ENCODE measurements around the gene DDI2.

Gene DDI2

DNA sequence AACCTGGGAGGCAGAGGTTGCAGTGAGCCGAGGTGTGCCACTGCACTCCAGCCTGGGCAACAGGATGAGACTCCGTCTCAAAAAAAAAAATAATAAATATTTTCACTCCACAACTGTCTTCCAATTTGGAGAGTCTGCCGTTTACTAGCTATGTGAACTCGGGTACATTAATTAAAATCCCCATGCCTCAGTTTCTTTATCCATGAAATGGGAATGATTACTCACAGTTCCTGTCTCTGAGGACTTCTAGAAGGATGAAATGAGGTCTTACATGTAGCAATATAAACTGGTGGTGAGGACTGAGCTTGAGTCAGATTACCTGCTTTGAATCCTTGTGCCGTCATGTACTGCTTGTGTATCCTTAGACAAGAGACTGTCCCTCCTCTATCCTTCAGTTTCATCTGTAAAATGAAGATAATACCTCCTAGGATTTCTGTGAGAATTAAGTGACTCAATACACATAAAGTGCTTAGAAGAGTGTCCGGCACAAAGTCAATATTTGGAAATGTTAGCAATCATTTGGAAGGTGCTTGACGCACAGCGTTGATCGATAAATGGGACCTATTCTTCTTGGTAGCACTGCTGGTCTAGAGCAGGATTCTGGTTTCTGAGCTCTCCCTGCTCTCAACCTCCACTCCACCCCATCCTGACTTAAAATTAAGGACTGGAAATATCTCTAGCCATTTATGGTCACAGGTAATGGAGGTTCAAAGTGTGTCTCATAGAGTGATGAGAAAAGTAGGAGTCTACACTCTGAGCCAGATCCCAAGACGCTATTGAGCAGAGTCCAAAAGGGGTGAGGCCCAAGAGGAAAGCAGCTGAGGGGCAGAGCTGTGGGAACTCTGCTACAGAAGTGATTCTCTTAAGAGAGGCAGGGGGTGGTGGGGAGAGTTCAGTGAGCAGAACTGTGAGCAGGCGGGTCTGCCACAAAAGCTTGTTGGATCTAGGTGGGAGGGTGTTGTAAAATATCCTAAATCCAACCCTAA, 11.6 kb upstream of the DDI2 start:
- DNase-seq, result no peak

DNA sequence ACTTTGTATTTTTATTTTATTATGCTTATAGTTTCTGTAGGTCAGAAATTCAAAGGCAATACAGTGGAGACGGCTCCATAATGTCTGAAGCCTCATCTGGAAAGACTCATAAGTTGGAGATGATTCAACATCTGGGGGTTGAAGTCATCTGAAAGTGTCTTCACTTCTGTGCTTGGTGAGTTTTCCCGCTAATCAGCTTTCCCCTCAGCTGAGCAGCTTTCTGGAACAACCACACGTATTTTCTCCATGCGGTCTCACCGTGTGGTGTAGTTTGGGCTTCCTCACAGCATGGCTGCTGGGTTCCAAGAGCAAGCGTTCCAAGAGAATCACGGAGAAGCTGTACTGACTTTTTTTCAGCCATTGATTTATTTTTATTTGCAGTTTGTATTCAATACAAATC, 7.6 kb upstream of the DDI2 start:
- no peak for DNase-seq

DNA sequence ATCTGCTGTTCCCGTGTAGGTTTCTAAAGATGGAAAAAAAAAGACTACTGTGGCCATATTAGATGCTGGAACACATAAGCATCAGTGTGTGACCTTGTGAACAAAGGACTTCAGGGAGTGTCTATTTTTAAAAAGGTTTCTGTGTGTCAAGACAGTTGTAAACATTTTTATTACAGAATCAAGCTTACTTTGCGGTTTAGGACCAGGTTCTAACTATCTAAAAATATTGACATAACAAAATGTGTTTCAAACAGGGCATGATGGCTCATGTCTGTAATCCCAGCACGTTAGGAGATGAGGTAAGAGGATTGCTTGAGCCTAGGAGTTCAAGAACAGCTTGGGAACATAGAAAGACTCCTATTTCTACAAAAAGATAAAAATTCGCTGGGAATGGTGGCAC, 7.1 kb upstream of the DDI2 start:
- DNase-seq, result peak; percentile 32

DNA sequence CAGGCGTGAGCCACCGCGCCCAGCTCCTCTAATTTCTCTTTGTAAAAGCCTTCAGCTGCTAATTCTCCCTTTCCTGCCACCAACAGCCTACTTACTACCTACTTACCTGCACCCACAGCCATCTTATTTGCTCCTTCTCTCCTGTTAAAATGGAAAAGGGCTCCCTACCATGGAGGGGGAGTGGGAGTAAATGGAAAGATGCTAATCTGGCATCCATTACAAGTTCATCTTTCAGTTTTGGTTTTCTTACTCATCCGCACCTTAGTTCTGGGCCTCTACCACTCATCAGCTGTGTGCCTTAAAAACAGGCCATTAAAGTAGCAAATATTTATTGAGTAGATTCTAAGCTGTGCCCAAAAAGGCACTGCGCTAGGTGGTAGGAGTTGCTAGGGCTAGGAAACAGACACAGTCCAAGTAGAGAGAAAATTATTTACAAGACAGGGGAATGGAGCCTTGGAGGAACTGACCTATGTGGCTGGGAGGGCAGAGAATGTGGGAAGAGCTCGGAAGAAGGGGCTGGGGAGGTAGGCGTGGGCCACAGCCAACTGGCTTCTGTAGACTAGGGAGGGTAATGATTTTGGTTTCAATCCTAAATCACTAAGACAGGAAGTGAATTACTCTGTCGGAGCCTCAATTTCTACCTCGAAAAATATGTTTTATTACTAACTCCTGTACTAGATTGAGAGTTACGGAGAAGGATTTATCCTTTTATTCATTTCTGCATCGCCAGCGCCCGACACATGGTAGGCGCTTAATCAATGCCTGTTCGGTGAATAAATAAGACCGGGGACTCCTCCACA, 685 bp upstream of the DDI2 start:
- no peak for DNase-seq

DNA sequence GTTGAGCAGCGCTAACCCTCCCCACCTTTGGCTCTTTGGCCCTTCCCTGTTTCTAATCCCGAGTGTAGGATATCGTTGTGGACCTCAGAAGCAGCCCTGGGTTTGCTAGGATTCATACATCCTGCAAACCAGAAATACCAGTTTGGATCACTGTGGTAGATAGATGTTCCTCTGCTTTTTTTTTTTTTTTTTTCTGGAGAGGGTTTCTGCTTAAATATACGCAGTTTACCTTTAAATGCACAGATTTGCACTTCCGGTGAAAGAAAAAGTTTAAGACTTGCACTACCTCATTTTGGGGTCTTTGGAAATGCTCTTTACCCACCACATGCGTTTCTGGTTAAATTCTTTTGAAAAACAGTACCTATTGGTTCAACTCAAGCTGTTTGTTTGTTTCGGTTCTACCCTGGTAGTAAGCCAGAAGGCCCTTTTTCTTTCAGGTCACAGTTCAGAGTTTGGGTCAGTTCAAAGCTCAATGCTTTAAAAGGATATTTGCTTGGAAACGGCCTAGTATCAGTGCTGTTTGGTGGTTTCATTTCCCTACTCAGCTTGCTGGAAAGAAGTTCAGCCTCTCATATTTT, 908 bp downstream of the DDI2 start:
- no peak for DNase-seq

DNA sequence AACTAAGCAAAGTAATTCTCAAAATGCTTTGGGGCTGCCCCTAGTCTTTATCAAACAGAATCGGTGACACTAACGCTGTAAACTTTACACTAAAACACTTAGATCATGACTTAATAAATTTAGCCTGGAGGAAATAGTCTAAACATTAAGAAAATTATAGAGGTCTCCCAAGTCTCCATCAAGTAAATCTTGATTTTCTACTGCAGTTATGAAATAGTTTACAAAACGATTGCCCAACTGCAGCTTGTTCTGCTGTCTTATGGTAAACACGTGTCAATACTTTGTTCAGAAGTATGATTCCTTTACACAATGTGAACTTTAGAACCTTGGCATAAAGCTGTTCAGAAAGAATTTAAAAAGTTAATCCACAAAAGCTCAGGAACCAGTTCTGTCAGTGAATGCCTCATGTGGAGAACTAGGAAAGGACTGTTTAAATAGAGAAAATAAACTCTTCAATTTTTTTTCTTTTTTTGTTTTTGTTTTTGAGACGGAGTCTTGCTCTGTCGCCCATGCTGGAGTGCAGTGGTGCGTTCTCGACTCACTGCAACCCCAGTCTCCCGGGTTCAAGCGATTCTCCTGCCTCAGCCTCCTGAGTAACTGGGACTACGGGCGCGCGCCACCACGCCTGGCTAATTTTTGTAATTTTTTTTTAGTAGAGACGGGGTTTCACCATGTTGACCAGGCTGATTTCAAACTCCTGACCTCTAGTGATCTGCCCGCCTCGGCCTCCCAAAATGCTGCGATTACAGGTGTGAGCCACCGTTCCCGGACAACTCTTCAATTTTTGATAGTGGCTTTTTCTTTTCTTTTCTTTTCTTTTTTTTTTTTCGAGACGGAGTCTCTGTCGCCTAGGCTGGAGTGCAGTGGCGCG, 1.6 kb downstream of the DDI2 start:
- DNase-seq, result no peak

DNA sequence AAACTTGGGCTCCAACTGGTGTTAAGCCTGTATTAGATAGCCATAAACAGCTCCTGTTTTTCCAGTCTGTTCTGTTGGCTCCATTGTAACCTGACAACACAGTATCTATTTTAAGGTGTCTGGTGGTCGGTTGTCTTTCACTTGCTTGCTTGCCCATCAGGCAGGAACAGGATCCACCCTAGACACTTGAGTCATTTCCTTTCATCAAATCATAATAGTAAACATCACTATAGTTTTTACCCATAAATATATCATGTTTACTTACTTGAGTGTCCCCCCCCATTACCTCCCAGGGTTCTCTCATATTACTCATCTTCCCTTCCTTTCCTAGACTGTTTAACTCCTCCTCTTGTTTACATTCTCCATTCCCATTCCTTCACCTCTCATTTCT, 2.9 kb downstream of the DDI2 start:
- no peak for DNase-seq

DNA sequence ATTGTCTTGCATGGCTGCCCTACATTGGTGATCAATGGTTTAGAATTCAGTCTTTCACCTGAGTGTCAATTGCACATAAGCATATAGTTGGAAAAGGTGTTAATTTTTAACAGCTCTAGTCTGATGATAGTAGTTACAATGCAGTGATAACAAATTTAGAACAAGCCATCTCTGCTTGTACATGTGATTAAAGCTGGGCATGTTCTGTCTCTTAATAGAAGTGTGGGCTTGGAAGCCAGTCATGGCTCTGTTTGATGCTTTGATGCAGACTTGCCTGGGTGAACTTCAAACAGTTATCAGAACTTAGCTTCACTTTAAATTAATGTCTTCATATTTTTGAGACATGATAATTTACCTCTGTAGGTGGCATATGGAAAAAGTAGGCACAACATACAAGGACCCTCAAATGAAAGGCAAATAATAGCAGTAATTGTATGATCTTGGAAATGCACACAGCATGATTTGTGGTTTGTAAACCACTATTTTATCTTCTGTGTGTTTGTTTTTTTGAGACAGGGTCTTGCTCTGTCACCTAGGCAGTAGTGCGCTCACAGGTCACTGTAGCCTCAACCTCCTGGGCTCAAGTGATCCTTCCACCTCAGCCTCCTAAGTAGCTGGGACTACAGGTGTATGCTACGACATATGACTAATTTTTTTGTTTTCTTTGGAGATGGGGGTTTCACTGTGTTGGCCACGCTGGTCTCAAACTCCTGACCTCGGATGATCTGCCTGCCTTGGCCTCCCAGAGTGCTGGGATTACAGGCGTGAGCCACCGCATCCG, 3.8 kb downstream of the DDI2 start:
- no peak for DNase-seq

DNA sequence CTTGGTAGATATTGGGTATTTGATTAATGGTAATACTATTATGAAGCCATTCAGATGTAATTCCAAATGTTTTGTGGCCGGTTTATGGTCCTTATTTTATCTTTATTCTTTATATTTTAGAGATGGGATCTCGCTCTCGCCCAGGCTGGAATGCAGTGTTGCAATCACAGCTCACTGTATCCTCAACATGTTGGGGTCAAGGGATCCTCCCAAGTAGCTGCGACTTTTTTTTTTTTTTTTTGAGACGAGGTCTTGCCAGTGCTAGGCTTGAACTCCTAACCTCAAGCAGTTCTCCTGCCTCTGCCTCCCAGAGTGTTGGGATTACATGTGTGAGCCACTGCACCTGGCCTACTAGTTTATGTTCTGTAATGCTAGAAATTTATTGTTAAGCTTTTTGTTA, 4.7 kb downstream of the DDI2 start:
- DNase-seq, result no peak

DNA sequence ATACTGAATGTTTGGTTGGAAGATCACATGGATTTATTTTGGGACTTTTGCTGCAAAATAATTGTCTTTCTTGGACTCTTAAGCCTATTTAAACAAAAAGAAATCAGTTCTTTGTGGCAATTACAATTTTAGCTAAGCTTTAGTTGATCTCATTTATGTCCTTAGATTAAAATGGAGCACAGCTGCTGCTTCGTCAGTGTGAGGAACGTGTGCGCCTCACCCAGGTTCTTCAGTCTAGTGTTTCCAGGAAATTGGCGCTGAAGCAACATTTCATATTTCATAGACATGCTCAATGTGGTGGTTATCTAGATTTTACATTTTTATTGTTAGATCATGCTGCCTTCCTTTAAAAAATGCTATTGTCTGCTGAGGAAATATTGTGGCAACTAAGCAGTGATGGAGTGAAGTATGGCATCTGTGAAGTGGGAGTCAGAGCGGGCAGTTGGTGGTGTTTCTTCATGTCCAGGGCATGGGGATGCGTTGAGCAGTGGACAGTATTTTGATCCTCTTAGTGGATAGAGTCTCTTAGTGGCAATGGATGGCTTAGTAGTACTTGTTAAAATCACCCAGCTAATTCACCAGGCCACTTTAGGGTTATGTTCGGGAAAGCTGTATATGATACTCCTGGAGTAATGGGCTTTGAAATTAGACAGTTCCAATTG, 5.6 kb downstream of the DDI2 start:
- no peak for DNase-seq

DNA sequence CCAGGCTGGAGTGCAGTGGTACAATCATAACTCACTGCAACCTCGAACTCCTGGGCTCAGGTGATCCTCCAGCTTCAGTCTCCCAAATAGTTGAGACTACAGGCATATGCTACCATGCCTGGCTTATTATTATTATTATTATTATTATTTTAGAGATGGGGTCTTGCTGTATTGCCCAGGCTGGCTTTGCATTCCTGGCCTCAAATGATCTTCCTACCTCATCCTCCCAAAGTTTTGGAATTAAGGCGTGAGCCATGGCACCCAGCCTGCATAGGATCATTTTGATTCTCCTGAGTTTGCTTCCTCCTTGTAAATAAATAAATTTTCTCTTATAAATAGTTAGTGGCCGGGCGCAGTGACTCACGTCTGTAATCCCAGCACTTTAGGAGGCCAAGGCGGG, 6.2 kb downstream of the DDI2 start:
- no peak for DNase-seq

DNA sequence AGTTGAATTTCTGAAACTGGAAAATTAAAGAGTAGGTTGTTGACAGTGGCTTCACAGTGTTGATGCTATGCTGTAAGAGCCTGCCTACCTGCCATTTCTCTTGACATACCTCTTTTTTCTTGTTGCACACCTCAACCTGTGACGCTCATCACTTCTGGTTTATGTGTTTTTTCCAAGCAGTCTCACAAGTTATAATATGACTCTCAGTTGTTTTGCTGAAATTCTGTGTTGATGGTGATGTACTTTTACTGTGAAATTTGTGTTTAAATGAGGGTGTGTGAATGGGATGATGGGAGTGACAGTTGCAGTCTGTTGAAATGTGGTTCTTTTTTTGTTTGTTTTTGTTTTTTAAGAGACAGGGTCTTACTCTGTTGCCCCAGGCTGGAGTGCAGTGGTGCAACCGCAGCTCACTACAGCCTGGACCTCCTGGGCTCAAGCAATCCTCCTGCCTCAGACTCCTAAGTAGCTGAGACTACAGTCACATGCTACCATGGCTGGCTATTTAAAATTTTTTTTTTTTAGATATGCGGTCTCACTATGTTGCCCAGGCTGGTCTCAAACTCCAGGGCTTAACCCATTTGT, 7.0 kb downstream of the DDI2 start:
- no peak for DNase-seq

DNA sequence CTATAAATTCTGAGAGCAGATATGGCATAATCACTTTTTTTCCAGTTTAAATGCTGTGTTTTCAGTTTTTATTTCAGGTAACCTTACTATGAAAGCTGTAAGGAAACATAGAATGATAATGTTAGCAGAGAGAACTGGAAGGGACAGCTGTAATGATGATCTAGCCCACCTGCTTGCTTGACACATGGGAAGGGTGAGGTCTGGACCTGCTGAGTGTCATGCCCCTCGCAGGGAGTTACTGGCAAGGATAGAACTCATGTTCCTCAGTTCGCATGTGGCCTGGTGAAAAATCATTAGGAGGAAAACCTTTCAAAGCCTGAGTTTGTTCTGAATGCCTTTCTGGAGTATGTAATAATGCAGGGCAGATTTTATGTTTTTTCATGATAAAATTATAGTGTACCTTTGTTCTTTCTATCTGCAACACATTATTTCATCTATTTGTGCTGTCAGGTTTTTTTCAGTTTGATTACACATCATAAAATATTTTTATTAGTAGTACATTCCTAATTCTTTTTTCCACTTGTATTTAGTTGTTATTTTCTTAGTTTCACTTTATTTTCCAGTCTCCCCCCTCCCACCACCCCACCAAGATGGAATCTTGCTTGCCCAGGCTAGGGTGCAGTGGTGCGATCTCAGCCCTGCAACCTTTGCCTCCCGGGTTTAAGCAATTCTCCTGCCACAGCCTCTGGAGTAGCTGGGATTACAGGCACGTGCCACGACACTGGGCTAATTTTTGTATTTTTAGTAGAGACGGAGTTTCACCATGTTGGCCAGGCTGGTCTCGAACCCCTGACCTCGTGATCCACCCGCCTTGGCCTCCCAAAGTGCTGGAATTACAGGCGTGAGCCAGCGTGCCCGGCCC, 8.0 kb downstream of the DDI2 start:
- no peak for DNase-seq

DNA sequence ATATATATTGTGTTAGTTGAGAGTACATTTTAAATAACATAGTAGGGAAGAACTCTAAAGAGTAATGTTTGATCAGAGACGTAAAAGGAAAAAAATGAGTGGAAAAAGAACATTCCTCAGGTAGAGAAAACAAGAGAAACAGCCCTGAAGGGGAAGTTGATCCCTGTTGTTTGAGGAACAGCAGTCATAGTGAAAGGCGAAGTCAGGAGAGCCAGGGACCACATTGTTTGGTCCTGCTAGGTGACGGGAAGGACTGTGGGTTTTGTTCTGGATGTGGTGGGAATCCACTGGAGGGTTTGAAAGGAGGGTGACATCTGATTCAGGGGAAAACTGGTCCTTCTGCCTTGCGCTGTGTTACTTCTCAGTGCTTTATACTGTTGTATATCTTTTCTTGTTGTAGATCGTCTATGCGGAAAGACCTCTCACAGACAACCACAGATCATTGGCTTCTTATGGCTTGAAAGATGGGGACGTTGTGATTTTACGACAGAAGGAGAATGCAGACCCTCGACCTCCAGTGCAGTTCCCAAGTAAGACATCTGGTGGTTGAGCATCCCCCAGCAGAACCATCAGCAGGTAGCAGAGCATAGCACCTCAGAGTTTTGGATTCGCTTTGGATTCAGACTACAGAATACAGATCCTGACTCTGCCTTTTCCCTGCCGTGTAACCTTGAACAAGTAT, 9.2 kb downstream of the DDI2 start:
- no peak for DNase-seq

DNA sequence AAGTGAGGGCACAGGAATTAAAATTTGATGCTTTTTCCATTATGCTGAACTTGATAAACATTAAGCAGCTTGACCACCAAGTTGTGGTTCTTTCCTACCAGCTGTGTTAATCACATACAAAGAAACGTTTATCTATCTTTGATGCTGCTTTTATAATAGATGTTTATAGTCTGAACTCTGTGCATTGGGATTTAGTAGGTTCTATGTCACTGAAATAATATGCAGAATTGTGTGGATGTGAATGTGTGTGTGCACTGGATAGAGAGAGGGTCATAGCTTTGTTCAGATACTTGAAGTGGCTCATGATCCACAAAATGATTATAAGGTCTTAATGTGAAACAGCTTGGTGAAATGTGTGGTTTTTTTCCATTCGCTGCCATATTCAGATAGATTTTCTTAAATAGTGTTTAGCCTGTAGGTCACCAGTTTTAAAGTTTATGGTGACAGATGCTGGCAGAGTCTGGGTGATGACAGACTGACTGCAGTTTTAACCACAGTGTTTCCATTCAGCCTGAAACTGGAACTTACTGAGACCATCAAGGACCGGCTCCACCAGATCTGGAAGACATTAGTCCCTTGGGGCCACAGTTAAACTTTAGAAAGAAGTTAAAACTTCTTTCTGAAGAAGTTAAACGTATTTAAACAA, 10.2 kb downstream of the DDI2 start:
- DNase-seq, result no peak

DNA sequence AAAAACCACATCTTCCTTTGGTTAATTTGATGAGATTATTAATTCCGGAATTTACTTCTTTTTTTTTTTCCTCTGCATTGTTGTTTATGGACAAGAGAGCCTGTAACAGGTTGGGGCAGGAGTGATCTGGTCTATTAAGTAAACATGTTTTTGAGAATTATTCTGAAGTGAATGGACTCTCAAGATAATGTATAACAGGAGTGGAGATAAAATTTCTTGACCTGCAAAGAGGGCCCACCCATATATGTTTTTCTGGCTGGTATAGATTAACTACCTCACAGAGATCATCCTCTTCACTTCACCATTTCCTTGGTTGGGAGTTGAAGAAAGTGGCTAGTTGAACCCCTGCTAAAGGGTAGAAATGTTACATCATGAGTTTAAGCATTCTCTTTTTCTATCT, 10.7 kb downstream of the DDI2 start:
- DNase-seq, result no peak

DNA sequence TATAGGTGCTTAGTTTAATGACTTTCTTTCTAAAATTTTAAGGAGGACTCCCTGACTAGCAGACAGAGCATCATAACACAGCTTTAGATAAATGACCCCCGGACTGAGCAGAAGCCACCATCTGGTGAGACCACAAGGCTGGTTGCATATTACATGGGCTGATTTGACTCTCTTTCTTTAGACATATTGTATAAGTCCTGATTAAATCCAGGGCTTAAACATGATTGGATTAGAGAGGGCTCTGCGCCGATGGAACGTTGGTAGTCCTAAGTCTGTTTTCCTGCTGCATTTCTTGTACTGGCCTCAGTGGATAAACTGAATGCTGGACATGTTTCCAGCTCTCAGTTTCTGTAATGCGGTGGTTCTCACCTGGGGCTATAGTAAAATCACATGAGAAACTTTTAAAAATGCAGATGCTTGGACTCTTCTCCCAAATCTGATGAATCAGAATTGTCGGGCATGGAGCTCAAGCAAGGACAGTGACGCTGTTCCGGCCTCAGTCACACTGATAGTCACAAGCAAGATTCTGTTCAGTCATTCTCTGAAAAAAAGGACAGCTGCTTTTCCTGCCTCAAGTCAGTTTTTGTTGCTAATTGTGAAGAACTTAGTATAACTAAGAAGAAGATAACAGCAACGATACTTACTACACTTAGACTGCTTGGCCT, 16.6 kb downstream of the DDI2 start:
- no peak for DNase-seq

DNA sequence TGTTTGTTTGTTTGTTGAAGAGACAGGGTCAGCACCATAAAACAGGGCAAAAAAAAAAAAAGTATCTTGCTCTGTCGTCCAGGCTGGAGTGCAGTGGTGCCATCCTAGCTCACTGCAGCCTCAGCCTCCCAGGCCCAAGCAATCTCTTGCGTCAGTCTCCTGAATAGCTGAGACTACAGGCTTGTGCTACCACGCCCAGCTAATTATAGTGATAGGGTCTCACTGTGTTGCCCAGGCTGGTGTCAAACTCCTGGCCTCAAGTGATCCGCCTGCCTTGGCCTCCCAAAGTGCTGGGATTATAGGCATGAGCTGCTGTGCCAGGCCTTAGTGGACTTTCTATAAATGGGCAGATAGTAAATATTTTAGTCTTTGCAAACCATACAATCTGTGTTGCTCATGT, 19.2 kb downstream of the DDI2 start:
- DNase-seq, result no peak
